Ovary (tissue), 9 donors: ENCODE results near the gene SMPD1. TPM values are rescaled to one million over a fixed set of nuclear protein-coding genes. Genes with fewer than 3 reads are reported as not detected.

Experiments used
- DNase-seq, 5 donors: peaks; one replicate each; pipeline ENCODE4 v3.0.0-alpha.2; 2019 to 2020
- H3K27ac ChIP-seq, 2 donors: fragments of 200-600 bp; one replicate each; pipeline versions ENCODE4 v1.5.1 to v1.8.0; 2019 to 2022
- H3K27me3 ChIP-seq: fragments of 200-600 bp; one replicate; pipeline ENCODE4 v1.8.0; 2022
- H3K36me3 ChIP-seq: fragments of 200-600 bp; sonication (generic); one replicate; pipeline ENCODE4 v1.5.1; 2019
- H3K4me1 ChIP-seq: one replicate; pipeline ENCODE4 v1.8.1; 2013; ENCODE audit warnings: mild to moderate bottlenecking, moderate library complexity; ENCODE audit not compliant: insufficient read depth
- H3K4me3 ChIP-seq: fragments of 200-600 bp; sonication (generic); one replicate; pipeline ENCODE4 v1.5.1; 2017
- H3K9me3 ChIP-seq, 2 donors: fragments of 200-600 bp in 1 of 2; sonication (generic) in 1 of 2; one replicate each; pipeline versions ENCODE4 v1.5.1 to v1.8.1; 2013 to 2019; ENCODE audit warnings: mild to moderate bottlenecking in 1 of 2, moderate library complexity in 1 of 2
- EP300 ChIP-seq: sonication (generic); formaldehyde crosslinking; IDR thresholded peaks from one replicate; pipeline ENCODE4 v1.6.1; 2017; ENCODE audit warnings: antibody characterized with exemption
- POLR2A ChIP-seq: fragments of 450-650 bp; IDR thresholded peaks from one replicate; pipeline ENCODE4 v1.6.1; 2017; ENCODE audit warnings: antibody characterized with exemption, mild to moderate bottlenecking, moderate library complexity
- WGBS, 3 donors: extraction: QIAGEN DNeasy Blood & Tissue Kit in 1 of 3; methylation state at CpG; one replicate each; pipeline versions ENCODE4 v1.1.5 to v1.1.7; 2013 to 2017; 5-methylcytosine and 5-hydroxymethylcytosine counted together
- intact Hi-C, 4 donors: fragments of 100-400 bp; cut with DNase I; formaldehyde crosslinking; loops; one replicate each; pipeline versions ENCODE4 v1.11.0 to v1.15.1; 2022 to 2023
- polyA plus RNA-seq, 2 donors: library from polyadenylated mRNA; stranded (reverse); fragments of 200-250 nt in 1 of 2; fragments of 350-450 nt in 1 of 2; fragmentation: Illumina TruSeq in 1 of 2; extraction: RNeasy Lipid Tissue Mini Kit (QIAGEN cat#74804) in 1 of 2; gene quantifications; one replicate each; pipeline ENCODE4 v1.2.3, GENCODE V29; 2013 to 2014
- total RNA-seq, 7 donors: library from RNA; depleted of rRNA in 2 of 7; stranded (reverse); fragments of >200 nt in 2 of 7; fragmentation: NEBNext Ultra II Directional in 3 of 7; extraction: Animal tissue kit (Norgen Biotek cat#: 25700) in 3 of 7; gene quantifications; one replicate each; pipeline versions ENCODE4 v1.1.0 to v1.2.4, GENCODE V29; 2016 to 2023
- TF ChIP-seq, protein P1 (sequence below), 3 donors: fragments of 450-650 bp in 2 of 3; fragments of 200-600 bp in 1 of 3; IDR thresholded peaks; one replicate each; pipeline versions ENCODE4 v1.5.1 to v1.8.0; 2016 to 2022; ENCODE audit warnings: antibody characterized with exemption in 3 of 3, mild to moderate bottlenecking in 1 of 3
- donor health status: DM: no; HTN: no; CAD: no; lungs with moderate emphysema.
- donor health status: DM: no; HTN: no; CAD: no.
- donor health status: Bipolar disorder and iron deficiency.
- donor health status: DM: yes; HTN: yes; CAD: no.
- donor health status: DM: no; HTN: no; CAD: no.
- donor health status: DM: yes; HTN: yes; CAD: no.

The SMPD1 gene
- total and polyA plus RNA-seq, 9 donors: 12.9 to 50.5 (median 30.7) TPM

DNA sequence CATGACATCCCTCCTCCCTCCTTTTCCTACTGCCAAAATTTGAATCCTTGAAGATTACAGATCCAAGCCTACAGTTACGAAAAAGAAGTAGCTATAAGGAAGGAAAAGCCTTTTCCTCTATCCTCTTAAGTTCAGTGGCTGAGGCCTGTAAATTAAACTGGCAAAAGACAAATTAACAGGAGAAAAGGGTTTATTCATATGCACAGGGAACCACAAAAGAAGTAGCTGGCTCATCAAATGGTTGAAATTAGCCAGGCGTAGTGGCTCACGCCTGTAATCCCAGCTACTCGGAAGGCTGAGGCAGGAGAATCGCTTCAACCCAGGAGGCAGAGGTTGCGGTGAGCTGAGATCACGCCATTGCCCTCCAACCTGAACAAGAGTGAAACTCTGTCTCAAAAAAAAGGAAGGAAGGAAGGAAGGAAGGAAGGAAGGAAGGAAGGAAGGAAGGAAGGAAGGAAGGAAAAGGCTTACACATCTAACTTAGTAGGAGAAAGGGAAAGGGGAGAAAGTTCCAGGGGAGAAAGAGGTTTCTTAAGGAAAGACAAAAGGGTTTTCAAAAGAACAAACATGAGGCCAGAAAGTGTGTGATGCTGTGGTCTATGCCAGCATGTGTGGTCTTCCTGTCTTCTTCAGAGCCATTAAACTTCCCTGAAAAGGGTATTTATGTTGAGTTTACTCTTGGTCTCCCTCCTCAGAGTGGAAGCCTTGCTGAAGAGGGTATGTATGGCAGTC, 5.1 kb upstream of the SMPD1 start:
- Histone ChIP-seq H3K9me3 (no peaks in the 10 kb centered on the region), H3K4me1 (no peaks in the 10 kb centered on the region), H3K36me3 (no peaks in the 10 kb centered on the region), H3K4me3 (no peak overlapping the region), H3K27me3 (no peaks in the 10 kb centered on the region), H3K27ac (no peak overlapping the region)
- 92 to 94% (median 94%) methylated on average over 7 of the region's 7 CpGs for WGBS, 3 donors
- DNase-seq: no peak
- TF ChIP-seq EP300: no peak
- TF ChIP-seq, protein P1, sequence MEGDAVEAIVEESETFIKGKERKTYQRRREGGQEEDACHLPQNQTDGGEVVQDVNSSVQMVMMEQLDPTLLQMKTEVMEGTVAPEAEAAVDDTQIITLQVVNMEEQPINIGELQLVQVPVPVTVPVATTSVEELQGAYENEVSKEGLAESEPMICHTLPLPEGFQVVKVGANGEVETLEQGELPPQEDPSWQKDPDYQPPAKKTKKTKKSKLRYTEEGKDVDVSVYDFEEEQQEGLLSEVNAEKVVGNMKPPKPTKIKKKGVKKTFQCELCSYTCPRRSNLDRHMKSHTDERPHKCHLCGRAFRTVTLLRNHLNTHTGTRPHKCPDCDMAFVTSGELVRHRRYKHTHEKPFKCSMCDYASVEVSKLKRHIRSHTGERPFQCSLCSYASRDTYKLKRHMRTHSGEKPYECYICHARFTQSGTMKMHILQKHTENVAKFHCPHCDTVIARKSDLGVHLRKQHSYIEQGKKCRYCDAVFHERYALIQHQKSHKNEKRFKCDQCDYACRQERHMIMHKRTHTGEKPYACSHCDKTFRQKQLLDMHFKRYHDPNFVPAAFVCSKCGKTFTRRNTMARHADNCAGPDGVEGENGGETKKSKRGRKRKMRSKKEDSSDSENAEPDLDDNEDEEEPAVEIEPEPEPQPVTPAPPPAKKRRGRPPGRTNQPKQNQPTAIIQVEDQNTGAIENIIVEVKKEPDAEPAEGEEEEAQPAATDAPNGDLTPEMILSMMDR (IDR thresholded peaks at IDR 0.05): no peak
- TF ChIP-seq POLR2A: no peak
- intact Hi-C loops: loop anchor here in 3 of 4 donors (5.0 to 10.0 kb wide), 3 partner anchors 222 to 320 kb away; partner anchors contain the start of gene MRPL17 (in 1 of the 3)

GRCh38 chr11:6387811-6388599, 2.3 kb upstream of the SMPD1 start:
- H3K36me3 ChIP-seq: no peaks in the 10 kb centered on the region
- H3K9me3 ChIP-seq: no peaks in the 10 kb centered on the region
- H3K4me3 ChIP-seq: no peak overlapping the region
- no peaks in the 10 kb centered on the region for H3K27me3 ChIP-seq
- TF ChIP-seq POLR2A: no peak
- H3K4me1 ChIP-seq: peaks cover 3% of the 10 kb centered on the region
- DNase-seq: no peak
- peak overlapping the region in 1 of 2 donors; percentile 45 for H3K27ac ChIP-seq
- intact Hi-C loops: loop anchor here in 3 of 4 donors (5.0 to 10.0 kb wide), 3 partner anchors 219 to 317 kb away; partner anchors contain the start of gene MRPL17 (in 1 of the 3)
- 42 to 55% (median 43%) methylated on average over 12 of the region's 12 CpGs for WGBS, 3 donors

- Histone ChIP-seq H3K9me3 (no peaks in the 10 kb centered on the region), H3K4me1 (peaks cover 3% of the 10 kb centered on the region), H3K36me3 (no peaks in the 10 kb centered on the region), H3K27ac (peak overlapping the region in 1 of 2 donors; percentile 77), H3K4me3 (no peak overlapping the region), H3K27me3 (no peaks in the 10 kb centered on the region)
- 88 to 93% (median 91%) methylated on average over 1 of the region's 1 CpG for WGBS, 3 donors
- DNase-seq: no peak
- no peak for TF ChIP-seq POLR2A
- TF ChIP-seq, protein P1 (IDR thresholded peaks at IDR 0.05): no peak
- TF ChIP-seq EP300: no peak
- intact Hi-C loops: loop anchor here in 3 of 4 donors (5.0 to 10.0 kb wide), 3 partner anchors 219 to 316 kb away; partner anchors contain the start of gene MRPL17 (in 1 of the 3)
Observed at GRCh38 chr11:6388748-6389147, 1.5 kb upstream of the SMPD1 start.

DNA sequence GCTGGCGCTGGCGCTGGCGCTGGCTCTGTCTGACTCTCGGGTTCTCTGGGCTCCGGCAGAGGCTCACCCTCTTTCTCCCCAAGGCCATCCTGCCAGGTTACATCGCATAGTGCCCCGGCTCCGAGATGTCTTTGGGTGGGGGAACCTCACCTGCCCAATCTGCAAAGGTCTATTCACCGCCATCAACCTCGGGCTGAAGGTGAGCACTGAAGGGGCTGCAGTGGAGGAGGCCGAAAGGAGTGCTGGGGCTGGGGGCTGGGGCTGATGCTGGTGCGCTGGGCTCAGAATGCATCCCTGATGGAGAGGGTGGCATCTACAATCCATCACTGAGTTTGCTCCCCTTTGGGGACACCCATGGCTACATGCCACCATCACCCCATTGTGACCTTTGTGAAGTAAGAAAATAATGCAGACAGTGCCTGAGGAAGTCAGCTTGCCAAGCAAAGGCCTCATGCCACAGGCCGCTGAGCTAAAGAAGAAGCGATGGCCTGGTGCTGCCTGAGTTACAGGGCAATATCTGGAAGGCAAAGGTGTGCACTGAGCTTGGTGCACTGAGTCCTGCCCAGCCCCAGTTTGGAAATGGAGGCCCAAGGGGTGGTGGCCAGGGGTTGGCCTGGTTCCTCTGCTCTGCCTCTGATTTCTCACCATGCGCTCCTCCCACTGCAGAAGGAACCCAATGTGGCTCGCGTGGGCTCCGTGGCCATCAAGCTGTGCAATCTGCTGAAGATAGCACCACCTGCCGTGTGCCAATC, 620 bp downstream of the SMPD1 start:
- peak overlapping the region; percentile 73 to 77 for H3K27ac ChIP-seq
- H3K27me3 ChIP-seq: no peaks in the 10 kb centered on the region
- no peaks in the 10 kb centered on the region for H3K36me3 ChIP-seq
- intact Hi-C loops: no loop called here
- WGBS, 3 donors: 31 to 41% (median 35%) methylated on average over 16 to 19 of the region's 19 CpGs
- H3K4me3 ChIP-seq: peak overlapping the region; percentile 65
- TF ChIP-seq, protein P1 (IDR thresholded peaks at IDR 0.05): no peak
- TF ChIP-seq POLR2A (no peak), EP300 (no peak)
- peaks cover 3% of the 10 kb centered on the region for H3K4me1 ChIP-seq
- DNase-seq: peak in 1 of 5 donors; percentile 41
- H3K9me3 ChIP-seq: no peaks in the 10 kb centered on the region
